Breast epithelium (tissue), 3 donors: ENCODE results near the gene C19orf85.

ENCODE experiments used
- CTCF ChIP-seq, 3 donors: fragments of 450-650 bp; IDR thresholded peaks; one replicate each; pipeline ENCODE4 v1.5.1; 2016 to 2017; ENCODE audit warnings: antibody characterized with exemption in 3 of 3, mild to moderate bottlenecking in 3 of 3, moderate library complexity in 3 of 3
- POLR2A ChIP-seq: fragments of 450-650 bp; IDR thresholded peaks from one replicate; pipeline ENCODE4 v1.6.1; 2016; ENCODE audit warnings: antibody characterized with exemption, mild to moderate bottlenecking, moderate library complexity
- POLR2AphosphoS5 ChIP-seq, 3 donors: sonication (generic); formaldehyde crosslinking; IDR thresholded peaks; one replicate each; pipeline ENCODE4 v1.6.1; 2017; ENCODE audit warnings: antibody characterized with exemption in 3 of 3

- TF ChIP-seq CTCF (IDR thresholded peaks at IDR 0.05) (no peak), POLR2A (no peak), POLR2AphosphoS5 (IDR thresholded peaks at IDR 0.05) (no peak)
Observed at GRCh38 chr19:55447421-55448174, 17.0 kb downstream of the C19orf85 start.
